HG03457 (cell line): ENCODE measurements around the gene NCK2.

ENCODE experiments used
- ATAC-seq: cut with Tn5 transposase; IDR thresholded peaks from one replicate; pipeline ENCODE4 v1.9.1; 2021; ENCODE audit warnings: moderate number of reproducible peaks; ENCODE audit not compliant: unreplicated experiment

The NCK2 gene

DNA sequence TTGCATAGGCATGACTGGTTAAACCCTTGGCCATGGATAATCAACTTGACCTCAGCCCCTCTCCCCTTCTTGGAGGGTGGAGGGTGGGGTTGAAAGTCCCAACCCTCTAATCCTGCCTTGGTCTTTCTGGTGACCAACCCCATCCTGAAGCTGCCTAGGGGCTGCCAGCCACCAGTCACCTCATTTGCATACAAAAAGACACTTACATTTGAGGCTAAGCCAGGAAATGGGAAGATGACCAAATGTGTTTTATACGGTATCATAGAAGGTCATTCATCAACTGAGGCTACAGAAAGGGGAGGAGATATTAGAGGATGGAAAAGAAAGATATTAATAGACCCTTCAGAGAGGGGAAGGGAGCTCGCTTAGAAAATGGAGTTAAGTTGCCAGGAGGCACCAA, 96.8 kb downstream of the NCK2 start:
- ATAC-seq = no peak

DNA sequence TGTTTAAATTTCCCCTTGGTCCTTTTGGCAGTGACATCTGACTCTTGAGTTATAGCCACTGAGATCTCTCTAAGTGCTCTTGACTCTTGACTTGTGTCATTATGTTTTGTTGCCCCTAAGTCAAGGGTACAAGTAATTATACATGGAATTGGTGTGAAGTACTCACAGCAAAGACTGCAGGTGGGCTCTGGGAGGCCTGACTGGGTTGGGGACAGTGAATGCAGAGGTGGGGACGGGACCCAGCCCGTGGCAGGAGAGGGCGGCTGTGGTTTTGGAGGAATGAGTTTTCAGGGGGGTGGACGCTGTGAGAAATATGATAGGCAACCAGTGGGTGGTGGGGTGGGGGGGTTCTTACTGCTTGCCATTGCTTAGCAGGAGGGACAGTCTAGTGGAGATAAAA, 97.8 kb downstream of the NCK2 start:
- ATAC-seq = no peak

DNA sequence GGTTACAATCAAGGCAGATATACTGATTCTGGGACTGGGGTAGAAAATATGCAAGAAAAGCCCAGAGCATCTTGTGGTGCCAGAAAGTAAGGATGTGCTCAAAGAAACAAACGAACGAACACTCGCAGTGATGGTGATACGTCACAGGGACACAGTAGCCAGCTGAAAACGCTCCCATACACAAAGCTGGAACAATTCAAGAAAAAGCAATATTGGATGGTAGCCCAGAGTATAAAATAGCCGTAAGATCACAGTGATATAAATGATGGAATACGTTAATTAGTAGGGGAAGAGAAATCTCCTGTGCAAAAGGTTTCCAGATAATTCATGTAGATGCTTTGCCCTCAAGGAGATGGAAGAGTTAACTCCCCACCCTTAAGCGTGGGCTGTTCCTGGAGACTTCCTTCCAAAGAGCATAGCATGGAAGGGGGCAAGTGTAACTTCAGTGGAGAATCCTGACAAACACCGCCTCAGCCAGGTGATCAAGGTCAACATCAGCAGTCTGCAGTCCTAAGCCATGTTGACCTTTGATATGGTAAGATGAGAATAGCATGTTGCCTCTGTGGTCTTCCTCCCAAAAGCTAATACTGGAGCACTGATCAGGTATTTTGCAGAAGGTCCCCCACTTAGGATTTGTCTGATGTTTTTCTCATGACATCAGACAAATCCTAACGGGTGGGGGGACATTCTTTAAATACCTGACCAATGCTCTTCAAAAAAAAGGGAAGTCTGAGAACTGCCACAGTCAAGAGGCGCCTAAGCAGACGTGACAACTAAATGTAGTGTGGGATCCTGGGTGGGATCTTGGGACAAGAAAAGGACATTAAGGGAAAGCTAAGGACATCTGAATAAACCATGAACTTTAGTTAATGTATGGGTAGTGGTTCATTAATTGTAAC, 99.0 kb downstream of the NCK2 start:
- no peak for ATAC-seq

DNA sequence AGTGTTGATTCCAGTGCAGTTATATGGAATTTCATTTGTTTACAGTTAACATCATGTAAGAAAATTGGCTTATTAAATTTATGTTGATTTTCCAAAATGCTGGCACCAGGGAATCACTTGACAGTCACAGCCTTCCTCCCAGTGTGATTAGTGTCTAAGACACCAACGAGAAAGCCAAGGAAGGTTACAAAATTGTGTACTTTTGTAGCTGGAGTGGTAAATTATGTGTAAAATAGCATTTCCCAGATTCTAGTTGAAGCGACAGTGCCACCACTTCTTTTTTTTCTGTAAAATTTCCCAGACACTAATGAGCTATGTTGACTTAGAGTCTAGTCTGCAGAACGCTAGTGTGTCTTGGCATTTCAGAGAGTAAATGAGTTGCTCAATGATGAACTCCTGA, 101.3 kb downstream of the NCK2 start:
- no peak for ATAC-seq

DNA sequence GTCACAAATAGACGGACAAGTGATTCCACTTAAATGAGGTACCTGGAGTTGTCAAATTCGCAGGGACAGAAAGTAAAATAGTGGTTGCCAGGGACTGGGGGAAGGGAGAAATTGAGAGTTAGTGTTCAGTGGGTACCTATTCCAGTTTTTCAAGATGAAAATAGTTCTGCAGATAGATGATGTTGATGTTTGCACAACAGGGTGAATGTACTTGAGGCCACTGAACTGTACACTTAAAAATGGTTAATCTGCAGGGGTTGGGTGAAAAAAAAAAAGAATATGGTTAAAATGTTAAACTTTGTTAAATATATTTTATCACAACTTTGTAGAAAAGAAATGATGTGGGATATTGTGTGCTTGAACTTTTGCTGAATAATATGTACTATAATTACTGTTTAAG, 102.3 kb downstream of the NCK2 start:
- no peak for ATAC-seq

DNA sequence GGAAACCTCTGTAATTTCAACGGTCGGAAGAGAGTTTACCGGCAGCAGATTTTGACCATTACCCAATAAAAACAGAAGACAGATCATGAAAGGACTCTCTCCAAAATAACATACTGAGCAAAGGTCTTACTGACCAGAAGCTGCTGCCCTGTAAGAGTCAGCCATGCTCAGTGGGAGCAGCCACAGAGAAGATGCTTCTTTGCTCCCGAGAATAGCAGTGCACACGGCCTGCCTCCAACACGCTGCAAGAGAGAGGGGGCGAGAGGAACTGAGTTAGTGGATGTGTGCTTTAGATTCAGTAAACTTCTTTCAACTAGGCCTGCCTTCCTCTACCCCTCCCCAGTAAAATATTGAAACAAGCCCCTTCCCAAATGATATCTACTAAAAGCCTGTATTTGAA, 103.7 kb downstream of the NCK2 start:
- ATAC-seq = no peak

DNA sequence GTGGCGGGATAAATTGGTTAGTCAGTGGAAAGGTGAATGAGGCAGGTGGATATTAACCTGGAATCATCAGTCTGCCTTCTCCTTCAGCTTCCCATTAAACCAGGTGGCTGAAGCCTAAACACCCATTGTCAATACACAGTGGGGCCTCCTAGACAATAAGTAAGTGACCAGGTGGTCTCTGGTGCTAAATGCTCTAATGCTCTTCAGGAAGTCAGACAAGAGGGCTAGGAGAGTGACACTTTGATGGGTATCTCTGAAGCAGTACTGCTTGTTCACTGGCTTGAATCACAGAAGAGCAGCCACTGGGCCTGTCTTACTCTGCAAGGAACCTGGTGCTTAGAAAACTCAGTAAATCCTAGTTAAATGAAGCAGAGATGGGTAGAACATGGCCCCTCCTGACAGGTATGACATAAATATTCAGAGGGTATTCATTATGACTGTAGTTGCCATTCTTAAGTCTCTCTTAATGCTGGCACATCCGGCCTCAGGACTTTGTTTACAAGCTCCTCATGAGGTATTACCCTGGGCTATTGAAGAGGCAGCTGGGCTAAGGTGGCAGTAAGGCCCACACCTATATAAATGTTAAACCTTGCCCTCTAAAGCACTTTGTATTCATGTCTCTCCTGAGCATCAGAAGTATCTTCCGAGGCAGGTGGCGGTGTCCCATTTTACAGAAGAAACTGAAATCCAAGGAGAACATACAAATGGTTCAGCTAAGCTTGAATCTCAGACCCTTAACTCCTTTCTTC, 104.9 kb downstream of the NCK2 start:
- ATAC-seq = no peak

DNA sequence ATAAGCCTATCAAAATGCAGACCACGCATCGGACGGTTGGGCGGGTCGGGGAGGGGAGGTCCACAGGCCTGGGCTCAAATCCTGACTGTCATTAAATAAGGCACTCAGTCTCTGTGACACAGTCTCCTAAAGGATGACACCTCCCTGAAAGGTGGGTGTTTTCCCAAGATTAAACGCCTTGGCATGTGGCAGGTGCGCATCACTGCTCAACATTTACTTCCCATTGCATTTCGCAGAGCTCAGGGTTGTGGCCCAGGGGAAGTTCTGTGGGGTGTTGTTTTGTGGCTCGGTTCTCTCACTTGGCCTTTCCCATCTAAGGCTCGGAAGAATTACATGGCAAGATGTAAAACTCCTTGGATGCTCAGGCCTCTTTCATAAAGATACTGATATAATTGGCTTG, 107.4 kb downstream of the NCK2 start:
- ATAC-seq = no peak

DNA sequence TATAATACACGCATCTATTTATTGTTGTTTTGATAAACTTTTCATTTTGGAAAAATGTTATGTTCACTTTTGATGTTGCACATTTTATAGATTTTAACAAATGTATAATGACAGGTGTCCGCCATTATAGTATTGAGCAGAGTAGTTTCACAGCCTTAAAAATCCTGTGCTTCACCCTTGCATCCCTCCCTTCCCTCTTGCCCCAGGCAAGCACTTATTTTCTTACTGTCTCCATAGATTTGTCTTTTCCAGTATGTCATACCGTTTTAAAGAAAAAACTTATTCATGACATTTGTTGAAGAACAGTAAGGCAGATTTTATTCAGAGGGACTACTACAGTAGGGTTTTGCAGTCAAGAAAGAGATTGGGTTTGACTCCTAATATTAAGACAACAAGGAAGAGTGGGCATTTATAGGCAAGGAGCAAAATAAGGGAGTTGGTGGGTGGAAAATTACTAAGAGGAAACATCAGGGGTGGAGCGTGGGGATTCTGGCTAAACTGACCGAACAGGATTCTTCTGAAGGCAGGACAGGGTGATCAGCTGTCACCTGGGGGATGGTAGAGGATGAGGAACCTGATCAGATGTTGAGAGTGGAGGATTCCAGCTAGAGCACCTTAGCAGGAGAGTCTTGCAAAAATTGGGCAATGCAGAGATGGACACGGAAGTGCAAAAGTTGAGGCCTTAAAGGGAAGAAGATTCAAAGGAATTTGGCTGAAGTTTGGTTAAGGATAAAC, 108.8 kb downstream of the NCK2 start:
- no peak for ATAC-seq

DNA sequence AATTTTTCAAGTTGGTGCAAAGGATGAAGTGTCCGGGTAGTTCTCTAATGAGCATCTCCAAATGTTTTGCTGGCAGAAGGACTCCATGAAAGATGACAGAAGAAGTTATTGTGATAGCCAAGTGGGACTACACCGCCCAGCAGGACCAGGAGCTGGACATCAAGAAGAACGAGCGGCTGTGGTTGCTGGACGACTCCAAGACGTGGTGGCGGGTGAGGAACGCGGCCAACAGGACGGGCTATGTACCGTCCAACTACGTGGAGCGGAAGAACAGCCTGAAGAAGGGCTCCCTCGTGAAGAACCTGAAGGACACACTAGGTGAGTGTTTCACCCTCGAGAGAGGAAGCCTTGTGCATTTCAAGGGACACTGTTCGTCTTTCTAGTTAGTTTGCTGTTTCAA, 110.3 kb downstream of the NCK2 start:
- no peak for ATAC-seq

DNA sequence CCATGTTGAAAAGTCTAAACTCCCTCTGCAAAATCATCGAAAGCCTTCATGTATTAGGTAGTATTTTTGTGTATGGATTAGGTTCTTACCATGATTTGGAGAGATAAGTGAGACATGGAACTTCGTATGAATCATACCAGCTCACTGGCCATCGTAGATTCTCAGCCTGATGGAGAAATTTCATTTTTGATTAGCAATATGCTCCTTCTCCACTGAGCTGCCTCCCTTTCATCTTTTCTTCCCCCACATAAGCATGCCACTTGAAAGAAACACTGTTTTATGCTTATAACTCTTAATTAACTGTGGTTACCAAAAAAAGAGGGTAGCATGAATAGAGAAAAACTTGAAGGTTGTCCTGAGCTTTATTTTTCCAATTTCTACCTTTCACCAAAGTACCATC, 111.9 kb downstream of the NCK2 start:
- ATAC-seq = no peak

DNA sequence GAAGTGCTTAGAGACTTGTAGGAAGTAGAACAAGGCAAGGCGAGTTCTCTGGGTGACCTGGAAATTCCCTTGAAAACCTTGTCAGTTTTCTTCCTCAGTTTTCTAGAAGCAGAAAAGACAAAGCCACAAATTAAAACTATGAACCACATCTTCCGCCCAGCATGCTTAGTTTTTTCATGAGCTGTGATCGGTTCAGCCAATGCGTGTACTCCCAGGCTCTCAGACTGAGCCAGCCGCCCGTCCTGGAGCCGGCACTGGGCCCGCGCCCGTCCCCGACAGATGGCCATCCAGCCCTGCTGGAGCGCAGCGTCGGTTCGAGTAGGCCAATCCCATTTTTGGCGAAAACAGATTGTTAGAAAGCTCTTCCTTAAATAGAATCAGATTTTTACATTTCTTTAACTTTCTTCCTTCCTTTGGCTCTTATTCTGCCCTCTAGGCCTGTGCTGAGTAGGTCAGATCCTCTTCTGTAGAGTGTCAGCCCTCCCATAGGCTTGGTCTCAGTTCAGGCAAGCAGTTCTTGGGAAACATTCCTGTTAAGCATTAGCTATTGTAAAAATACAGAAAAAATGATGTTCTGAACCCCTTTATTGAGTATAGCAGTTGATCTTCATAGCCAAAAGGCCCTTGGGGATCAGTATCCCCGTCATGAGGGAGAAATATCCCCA, 112.5 kb downstream of the NCK2 start:
- ATAC-seq = no peak

DNA sequence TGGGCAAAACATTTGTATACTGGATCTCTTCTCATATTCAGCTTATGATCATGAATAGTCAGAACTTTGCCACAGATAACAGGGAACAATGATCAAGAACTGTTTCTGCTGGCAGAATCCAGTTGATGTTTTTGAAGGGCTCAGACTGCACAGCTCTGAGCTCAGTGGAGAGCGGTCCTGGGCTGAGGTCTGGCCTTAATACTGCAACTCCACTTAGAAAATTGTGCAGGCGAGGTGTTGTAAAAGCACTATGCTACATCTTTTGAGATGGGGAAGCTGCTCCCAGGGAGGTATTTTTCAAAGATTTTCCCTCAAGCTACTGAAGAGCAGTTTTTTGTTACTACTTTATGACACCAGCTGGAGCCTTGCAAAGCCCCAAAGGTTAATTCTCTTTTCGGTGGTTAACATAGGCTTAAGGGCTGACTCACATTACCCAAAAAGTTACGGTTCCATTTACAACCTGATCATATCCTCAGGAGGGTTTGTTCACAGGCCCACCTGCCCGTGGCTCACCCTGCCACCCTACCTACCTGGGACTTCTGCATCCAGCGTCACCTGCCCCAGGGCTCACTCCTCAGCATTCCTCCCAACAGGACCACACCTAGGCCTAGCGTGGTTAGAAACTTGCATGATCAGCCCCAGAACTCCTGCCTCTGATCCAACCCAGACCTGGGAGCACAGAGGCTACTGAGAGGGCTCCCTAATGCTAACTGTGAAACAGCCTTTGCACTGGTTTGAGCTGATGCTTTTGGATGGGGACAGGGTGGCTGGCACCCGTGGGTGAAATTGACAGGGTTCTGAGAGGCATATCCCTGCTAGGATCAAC, 114.4 kb downstream of the NCK2 start:
- no peak for ATAC-seq

DNA sequence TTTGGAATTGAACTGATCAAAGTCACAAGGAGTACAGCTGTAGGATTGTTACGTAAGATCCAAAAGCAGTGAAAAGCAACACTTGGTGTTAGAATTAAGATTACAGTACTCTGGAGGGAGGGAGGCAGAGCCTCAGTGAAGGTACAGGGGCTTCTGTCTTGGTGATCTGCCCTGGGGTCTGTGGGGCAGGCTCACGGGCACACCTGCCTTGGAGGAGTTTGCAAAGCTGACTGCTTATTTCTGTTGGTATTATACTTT, 114.9 kb downstream of the NCK2 start:
- no peak for ATAC-seq

DNA sequence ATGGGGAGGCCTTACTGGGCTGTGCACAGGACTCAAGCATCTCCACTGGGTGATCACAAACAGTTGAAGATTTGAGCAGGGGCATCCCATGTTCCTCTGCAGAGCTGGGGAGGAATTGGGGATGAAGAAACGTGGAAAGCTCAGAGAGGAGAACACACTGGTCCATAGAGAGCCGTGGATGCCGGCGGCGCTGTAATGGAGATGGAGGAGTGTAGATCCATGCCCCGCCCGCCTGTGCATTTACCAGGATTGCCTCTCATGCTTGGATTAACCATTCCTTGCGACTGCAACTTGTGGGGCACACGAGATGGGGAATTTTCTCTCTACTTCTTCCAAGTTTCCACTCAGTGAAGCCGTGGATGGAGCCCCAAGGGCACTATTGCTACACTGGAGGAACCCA, 115.9 kb downstream of the NCK2 start:
- no peak for ATAC-seq

DNA sequence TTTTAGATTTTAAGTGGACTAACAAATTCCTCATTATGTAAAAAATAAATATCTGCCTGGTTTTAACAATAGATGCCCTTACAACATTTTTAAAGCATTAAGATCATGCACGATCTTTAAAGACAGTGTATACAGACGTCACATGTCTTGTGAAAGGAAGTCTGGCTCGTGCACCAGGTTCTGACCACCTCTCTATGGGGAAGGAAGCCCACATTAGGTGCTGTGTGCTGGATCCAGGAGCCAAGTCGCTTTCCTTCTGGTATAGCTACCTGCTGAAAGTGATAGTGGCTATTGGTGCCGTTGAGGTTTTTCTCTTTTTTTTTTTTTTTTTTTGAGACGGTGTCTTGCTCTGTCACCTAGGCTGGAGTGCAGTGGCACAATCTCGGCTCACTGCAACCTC, 116.5 kb downstream of the NCK2 start:
- no peak for ATAC-seq

DNA sequence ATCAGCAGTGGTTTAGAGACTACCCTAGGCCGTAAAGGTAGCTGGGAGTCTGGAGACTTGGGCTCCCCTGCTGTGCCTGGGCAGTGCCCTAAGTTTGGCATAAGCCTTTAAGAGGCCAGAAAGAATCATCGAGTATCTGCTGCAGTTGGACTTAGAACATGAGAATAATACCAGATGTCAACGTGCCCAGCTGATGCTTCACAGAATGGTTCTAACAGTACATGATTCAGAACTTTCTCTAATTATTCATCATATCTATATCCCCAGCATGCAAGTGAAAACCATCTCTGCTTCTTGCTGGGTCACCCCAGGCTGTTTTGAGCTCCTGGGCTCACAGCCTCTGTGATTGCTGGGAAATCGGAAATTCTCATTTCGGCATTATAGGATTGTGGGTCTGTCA, 118.1 kb downstream of the NCK2 start:
- ATAC-seq = no peak

DNA sequence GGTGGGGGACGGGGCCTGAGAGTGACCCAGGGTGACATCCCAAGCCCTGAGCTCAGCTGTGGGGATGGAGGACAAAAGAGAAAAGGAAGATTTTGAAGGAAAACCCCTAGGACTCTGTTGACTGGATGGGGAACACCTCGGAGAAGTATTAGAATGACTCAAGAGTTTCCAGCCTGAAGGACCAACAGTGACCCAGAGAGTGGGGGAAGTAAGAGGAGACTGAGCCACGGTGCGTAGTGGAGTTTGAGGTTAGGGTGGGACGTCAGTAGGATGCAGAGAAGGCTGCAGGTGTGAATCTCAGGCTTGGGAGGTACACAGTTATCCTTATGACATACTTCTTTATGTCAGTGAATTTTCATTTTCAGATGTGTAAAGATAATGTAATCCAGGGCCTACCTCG, 119.5 kb downstream of the NCK2 start:
- ATAC-seq = no peak

DNA sequence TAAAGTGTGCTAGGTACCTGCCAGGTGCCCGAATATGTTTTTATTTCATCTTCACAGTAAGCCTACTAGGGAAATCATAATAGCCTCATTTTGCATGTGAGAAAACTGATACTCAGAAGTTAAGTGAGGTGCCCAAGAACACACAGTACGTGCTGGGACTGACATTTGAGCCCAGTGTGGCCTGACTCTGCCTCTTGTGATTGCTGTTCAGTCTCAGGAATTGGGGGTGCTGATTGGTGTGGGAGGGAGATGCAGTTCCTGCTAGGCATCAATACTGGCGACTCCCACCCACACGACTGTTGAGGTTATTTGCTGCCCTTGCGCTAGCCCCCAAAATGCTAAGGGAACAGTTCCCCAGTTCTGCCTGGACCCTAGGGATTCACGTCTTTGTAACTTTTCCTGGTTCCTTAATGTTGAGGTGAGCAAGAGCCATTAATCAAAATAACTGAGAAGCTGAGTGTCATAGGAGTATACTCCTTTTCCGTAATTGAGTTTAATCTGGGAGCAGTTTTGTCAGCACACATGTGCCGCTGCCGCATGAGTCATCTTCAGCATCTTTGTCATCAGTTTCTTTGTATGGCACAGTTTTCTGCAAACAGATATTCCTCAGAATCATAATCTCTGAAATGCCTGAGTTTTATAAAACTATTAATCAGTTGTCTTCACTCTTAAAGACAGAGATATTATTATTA, 120.7 kb downstream of the NCK2 start:
- no peak for ATAC-seq
